ENCODE results near the gene EVX2. TPM values are rescaled to one million over a fixed set of nuclear protein-coding genes. Genes with fewer than 3 reads are reported as not detected.

Gene EVX2
- total RNA-seq, 1 donor from 2014 or later = not detected

DNA sequence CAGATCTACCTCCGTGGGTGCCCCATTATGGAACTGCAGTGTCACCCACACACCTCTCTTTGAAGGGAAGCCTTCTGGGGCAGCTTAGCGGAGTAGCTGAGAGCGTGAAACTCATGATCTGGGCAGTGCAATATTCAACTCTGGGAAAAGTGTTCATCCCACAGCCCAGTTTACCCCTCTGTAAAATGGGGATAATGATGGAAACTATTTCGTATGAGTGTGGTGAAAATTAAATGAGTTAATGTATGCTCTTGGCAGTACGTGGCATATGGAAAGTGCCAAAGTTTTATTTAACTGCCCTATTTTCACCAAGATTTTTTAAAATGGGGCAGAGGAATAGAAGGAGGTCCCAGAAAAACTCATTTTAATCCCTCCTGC lies 11.5 kb downstream of the EVX2 start:
- DNase-seq (ENCODE audit: extremely low spot score, unreplicated experiment) = no peak
- no peak overlapping the region for H3K27ac Mint-ChIP-seq (ENCODE audit: unreplicated experiment)
- TF ChIP-seq, protein P1, sequence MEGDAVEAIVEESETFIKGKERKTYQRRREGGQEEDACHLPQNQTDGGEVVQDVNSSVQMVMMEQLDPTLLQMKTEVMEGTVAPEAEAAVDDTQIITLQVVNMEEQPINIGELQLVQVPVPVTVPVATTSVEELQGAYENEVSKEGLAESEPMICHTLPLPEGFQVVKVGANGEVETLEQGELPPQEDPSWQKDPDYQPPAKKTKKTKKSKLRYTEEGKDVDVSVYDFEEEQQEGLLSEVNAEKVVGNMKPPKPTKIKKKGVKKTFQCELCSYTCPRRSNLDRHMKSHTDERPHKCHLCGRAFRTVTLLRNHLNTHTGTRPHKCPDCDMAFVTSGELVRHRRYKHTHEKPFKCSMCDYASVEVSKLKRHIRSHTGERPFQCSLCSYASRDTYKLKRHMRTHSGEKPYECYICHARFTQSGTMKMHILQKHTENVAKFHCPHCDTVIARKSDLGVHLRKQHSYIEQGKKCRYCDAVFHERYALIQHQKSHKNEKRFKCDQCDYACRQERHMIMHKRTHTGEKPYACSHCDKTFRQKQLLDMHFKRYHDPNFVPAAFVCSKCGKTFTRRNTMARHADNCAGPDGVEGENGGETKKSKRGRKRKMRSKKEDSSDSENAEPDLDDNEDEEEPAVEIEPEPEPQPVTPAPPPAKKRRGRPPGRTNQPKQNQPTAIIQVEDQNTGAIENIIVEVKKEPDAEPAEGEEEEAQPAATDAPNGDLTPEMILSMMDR (IDR thresholded peaks at IDR 0.05) = no peak
- H3K4me1 Mint-ChIP-seq (ENCODE audit: unreplicated experiment) = no peaks in the 10 kb centered on the region
- no peaks in the 10 kb centered on the region for H3K36me3 Mint-ChIP-seq (ENCODE audit: unreplicated experiment)
- no peaks in the 10 kb centered on the region for H3K9me3 Mint-ChIP-seq (ENCODE audit: unreplicated experiment)
- peaks cover 43% of the 10 kb centered on the region for H3K27me3 Mint-ChIP-seq (ENCODE audit: unreplicated experiment)
- H3K4me3 Mint-ChIP-seq (ENCODE audit: unreplicated experiment) = no peak overlapping the region

DNA sequence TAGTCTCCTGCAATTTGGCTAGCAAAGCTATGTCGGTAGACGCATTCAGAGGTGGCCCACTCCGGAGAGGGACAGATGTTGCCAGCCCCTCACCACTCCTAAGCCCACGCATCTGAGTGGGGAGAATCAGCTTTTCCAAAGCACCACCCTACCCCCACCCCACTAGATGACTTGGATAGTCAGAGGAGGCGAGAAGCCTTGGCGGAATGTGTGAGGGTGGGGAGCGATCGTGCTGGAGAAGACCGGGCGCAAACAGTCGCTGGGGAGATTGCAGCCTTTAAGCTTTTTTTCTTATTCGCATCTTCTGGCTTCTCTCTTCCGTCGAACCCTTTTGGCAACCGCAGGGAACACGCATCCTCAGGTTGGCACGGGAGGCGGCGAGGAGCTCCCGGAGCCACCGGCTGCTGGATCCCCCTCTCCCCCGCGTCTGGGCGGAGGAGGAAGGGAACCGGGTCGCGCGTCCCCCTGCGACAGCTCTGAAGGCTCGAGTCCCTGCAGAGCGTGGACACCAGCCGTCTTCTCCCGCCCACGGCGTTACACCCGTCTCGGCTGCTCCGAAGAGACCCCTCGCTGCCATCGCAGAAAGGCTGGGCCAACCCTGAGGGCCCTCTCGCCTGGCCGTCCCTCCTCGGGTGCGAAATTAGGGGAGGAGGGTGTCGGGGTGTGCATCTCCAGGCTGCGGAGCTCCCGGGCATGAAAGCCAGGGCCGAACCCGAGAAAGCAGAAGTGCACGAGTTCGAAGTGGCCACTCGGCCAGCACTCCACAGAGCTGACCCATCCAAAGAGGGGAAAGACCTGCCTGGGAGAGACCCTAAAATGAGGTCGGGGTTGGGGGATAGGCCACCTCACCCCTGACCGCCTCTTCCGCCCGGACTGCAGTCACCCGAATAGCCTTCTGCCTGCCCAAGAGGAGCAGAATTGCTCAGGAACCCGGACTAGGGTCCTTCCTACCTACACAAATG lies 12.2 kb downstream of the EVX2 start:
- TF ChIP-seq, protein P1 (IDR thresholded peaks at IDR 0.05) = no peak
- no peaks in the 10 kb centered on the region for H3K36me3 Mint-ChIP-seq (ENCODE audit: unreplicated experiment)
- H3K9me3 Mint-ChIP-seq (ENCODE audit: unreplicated experiment) = no peaks in the 10 kb centered on the region
- H3K4me1 Mint-ChIP-seq (ENCODE audit: unreplicated experiment) = no peaks in the 10 kb centered on the region
- DNase-seq (ENCODE audit: extremely low spot score, unreplicated experiment) = no peak
- peaks cover 37% of the 10 kb centered on the region for H3K27me3 Mint-ChIP-seq (ENCODE audit: unreplicated experiment)
- no peak overlapping the region for H3K27ac Mint-ChIP-seq (ENCODE audit: unreplicated experiment)
- H3K4me3 Mint-ChIP-seq (ENCODE audit: unreplicated experiment) = no peak overlapping the region

DNA sequence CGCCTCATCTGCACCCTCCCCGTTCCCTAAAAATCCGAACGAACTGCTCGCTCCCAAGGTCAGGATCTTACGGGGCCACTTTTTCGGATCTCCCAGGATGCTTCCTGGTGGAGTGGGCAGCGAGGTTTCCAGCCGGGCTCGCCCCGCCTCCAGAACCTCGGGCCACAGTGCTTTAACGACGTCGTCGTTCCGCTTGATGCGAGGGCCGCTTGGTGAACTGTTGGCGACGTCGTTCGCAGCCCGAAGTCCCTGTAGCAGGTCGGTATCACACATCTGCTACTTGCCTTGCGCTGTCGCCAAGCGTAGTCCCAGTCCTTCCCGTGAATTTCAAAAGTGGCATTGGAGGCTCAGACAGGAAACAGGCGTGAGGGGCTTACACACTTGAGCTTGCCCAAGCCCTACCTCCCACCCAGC lies 15.3 kb downstream of the EVX2 start:
- Mint-ChIP-seq H3K36me3 (ENCODE audit: unreplicated experiment) (no peaks in the 10 kb centered on the region), H3K4me1 (ENCODE audit: unreplicated experiment) (no peaks in the 10 kb centered on the region), H3K9me3 (ENCODE audit: unreplicated experiment) (no peaks in the 10 kb centered on the region), H3K4me3 (ENCODE audit: unreplicated experiment) (no peak overlapping the region), H3K27ac (ENCODE audit: unreplicated experiment) (no peak overlapping the region), H3K27me3 (ENCODE audit: unreplicated experiment) (peaks cover 22% of the 10 kb centered on the region)
- TF ChIP-seq, protein P1 (IDR thresholded peaks at IDR 0.05) = no peak
- DNase-seq (ENCODE audit: extremely low spot score, unreplicated experiment) = no peak

DNA sequence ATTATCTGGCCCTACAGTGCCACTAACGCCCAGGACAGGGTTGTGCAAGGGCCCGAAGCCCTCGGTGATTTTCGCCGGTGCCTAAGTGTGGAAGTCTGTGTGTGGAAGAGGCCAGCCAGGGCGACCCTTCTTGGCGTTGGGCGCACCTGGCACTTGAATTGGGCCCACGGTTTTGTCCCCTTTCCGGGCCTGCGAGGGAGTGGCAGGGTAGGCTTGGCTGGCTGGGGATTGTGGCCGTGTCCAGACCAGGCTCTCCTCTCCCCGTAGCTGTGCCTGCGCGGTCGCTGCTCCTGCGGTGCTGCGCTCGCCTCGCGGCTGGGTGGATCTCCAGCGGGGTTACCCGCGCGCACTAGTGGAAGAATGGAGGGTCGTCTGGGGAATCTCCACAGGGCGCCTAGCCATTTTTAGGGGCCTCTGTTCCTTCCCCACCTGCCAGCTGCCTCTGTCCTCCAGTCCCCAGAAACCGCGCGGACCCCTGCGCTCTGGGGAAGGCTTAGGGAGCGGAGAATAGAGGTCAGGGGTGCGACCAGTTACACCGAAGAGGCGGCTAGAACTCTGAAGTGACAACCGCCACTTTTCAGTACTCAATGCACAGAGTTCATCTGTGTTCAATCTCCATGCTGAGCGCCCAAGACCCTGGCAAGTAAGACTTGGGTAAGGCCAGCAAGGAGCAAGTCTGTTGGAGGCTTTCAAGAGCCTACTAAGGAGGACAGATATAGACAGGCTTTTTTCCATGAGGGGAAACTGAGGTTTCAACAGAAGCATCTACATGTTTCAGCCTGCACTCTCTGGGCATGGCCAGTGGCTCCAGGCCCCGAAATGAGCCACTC lies 16.0 kb downstream of the EVX2 start:
- Mint-ChIP-seq H3K27ac (ENCODE audit: unreplicated experiment) (no peak overlapping the region), H3K27me3 (ENCODE audit: unreplicated experiment) (peaks cover 17% of the 10 kb centered on the region), H3K36me3 (ENCODE audit: unreplicated experiment) (no peaks in the 10 kb centered on the region), H3K4me1 (ENCODE audit: unreplicated experiment) (no peaks in the 10 kb centered on the region), H3K4me3 (ENCODE audit: unreplicated experiment) (no peak overlapping the region), H3K9me3 (ENCODE audit: unreplicated experiment) (no peaks in the 10 kb centered on the region)
- TF ChIP-seq, protein P1 (IDR thresholded peaks at IDR 0.05) = no peak
- DNase-seq (ENCODE audit: extremely low spot score, unreplicated experiment) = no peak

All from osteocyte (in vitro differentiated cells).